GM19035 (cell line): Measurements from ENCODE around the gene ERLIN1.
A peak's percentile ranks its signal among the peaks of the same experiment; 100 is the strongest.

Experiments used
- ATAC-seq: cut with Tn5 transposase; IDR thresholded peaks from one replicate; pipeline ENCODE4 v1.9.1; 2021; ENCODE audit not compliant: unreplicated experiment

ERLIN1 gene

DNA sequence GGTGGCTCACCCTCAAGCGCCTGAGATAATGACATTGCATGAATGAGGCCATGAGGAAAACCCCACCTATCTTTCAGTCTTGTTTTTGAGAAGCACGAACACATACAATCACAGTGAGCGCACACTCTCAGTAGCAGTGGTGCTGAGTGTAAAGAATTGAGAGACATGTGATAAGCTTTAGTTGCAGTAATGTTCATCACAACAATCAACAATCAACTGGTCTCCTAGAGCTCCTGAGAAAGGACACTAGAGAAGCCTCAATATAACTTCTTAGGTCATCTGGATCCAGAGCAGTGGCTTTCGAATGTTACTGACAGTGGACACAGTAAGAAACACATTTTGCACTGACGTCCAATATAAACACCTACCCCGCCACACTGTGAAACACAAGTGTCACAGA lies 12.8 kb downstream of the ERLIN1 start:
- no peak for ATAC-seq

DNA sequence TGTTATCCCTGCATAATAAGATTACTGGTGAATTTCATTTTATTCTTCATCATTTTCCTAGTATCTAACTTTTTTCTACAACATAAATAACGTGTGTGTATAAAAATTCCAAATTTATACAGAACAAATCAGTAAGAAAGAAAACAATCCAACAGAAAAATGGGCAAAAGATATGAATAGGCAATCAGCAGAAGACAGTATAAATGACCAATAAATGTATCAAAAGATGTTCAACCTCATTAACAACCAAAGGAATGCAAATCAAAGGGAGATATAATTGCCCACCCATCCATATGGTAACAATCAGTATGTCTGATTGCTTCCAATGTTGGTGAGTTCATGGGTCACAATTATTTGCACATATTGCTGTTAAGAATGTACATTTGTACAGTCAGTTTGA lies 13.5 kb downstream of the ERLIN1 start:
- ATAC-seq, result no peak

DNA sequence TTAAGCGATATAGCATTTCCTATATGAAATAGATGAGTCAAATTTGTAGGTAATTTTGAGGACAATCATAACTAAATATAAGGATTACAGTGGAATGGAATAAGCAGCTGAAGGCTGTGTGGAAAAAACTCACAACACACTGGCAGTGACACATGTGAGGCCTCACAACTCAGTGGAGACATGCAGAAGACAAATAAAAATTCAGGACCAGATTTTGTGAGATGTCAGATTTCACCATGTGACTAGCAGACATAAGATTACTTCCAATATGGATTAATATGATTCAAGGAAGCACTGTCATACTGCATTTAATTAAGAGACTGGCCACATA lies 17.6 kb downstream of the ERLIN1 start:
- ATAC-seq, result no peak

DNA sequence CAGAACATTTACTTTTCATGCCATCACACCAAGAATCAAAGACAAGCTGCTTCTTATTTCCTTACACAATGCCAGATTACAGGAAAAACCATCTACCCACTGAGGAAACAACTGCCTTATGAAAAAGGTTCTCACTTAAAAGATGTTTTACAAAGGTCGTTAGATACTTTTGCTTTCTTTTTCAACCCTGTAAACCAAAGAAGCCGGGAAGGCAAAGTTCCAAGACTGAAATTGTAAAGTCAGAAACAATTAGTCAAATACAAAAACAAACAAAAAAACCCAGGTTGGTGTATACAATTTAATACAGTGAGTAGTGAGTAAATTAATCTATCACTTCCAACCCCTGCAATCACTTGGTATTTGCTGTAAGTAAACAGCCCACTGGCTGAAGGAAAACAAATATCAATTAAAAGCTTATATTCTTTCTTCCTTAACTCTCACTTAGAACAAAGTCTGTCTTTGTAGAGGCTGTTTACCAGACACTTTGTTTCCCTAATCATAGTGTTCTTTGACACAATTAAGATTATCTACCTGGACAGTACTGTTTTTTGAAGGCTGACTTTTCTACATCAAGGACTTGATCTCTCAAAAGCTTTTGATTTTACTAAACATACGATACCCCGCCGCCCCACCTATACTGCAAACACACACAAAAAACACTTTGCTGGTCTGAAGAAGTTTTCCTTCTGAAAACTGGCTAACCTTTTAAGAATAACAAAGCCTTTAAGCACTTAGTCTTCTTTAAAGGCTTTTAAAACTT lies 18.1 kb downstream of the ERLIN1 start:
- no peak for ATAC-seq

DNA sequence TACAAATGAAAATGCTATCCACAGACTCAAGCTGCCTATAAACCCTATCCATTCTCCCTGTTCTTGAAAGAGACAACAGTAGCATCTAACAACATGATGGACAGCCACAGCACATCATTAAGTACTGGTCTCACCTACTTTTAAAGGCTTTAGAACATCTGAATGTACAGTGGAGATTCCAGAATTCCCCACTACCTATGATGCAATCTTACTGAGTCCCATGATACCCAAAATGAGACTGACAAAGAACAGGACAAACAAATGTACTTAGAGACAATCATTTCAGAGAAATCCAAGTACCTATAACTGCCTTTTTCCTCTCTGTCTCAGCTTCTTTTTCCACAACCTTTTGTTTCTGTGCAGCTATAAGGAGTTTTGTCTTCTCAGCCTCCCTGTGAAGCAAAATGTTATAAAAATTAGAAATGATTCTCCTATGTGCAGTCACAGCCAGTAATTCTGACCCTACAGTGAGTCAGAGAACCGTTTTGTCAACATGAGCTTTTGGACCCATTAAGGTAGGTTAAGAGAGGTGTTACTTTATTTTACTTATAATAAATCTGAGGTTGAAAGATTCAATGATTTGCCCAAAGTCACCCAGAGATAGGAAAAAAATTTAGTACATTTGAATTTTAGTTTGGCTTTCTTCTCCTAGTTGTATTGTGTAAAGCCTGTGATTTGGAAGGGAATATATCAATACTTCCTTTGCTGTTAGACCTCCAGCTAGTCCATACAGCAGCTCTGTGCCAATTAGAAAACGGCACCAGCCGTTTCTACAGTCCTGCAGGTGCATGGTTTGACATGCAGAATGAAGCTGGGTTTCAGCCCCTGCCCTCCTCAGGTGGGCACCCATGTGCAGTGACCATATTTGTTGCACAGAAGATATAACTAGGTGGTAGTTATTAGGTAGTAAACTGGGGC lies 21.9 kb downstream of the ERLIN1 start:
- no peak for ATAC-seq

DNA sequence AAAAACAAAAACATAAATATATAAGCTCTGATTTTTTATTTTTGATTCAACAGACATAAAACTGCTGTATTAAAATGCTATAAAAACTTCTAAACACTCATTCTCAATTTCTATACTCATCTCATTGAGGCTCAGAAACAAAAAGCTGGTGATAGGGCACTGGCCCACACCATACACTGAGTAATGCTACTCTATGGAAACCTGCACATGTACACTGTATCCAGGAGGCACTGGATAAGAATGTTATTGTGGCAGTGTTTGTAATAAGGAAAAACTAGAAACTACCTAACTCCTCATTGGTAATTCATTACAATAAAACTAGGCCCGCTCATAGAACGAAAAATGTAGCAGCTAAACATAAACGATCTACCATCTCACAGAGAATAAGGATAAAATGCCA lies 23.1 kb downstream of the ERLIN1 start:
- ATAC-seq, result no peak

DNA sequence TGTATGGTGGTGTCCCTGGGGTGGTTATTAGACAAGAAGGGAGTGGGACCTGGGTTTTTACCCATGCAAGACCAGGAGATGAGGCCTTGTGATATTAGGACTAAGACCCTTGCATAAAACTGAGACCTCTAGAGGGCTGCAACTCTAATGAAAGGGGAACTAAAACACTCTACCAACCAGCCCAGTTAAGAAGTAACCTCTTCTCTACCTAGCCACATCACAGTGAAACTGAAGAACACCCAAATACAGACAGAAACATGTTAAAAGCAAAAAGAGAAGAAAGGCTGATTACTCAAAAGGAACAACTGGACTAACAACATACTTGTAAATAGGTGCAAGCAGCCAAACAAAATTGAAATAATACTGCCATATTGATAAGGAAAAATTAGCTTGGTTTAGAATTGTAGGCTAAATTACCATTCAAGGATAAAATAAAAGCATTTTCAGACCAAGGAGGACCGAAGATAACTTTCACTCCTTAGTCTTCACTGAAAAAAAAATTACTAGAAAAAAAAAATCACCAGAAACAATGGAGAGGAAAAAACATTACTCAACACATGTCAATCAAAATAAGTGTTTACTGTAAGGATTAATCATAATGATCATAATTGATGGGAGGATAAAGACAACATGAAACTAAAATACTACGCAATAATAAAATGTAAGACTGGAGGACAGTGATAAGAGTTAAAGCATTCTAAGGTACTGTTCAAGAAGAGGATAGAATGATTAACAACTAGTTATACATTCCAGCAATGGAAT lies 27.6 kb downstream of the ERLIN1 start:
- peak; percentile 88 for ATAC-seq

DNA sequence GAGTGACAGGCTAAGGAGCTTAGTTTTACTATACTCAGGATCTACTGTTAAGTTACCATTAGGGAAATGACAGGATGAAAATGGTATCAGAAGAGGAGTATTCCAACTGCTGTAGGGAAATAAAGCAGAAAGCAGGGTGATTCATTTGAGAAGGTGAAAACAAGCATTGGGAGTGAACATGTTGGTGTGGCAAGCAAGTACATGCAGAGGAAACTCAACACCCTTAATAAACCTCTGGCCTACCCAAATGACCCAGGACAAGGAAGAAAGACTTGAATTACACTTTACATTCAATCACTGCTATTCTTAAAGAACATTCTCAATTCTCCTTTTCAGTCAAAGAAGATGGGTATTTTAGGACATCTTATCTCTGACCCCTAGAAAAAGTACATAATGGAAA lies 28.7 kb downstream of the ERLIN1 start:
- no peak for ATAC-seq

DNA sequence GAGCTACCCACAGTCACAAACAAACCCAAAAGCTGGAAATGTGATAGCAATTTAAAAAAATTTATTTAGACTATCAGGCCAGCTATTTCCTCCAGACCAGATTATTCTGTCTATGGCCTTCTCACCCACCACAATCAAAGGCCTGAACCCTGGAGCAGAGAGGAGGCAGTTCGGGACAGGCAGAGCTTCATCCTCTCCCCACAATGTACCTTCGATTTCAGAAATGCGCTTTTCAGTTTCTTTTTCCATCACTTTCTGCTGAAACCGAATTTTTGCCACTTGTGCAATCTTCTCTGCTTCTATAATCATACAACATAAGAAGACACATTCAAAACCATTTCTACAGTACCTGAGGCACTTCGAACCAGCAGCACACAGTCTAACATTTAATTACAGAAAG lies 29.9 kb downstream of the ERLIN1 start:
- no peak for ATAC-seq

DNA sequence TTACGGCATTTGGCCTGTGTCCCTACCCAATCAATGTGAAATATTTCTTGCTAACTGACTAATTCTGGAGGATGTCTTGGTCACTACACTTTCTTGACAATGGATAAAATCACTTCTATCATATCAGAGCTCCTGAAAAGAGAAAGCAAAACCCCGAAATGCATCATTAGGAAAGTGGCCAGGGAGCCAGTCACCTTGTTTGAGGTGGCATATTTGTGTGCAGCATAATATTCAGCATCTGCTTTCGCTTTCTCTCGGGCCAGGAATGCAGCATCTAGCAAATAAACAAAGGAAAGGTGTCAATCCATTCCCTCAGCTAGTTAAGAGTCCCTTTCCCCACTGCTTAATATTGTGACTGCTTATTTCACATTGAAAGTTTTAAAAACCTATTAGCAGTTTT lies 31.2 kb downstream of the ERLIN1 start:
- no peak for ATAC-seq

DNA sequence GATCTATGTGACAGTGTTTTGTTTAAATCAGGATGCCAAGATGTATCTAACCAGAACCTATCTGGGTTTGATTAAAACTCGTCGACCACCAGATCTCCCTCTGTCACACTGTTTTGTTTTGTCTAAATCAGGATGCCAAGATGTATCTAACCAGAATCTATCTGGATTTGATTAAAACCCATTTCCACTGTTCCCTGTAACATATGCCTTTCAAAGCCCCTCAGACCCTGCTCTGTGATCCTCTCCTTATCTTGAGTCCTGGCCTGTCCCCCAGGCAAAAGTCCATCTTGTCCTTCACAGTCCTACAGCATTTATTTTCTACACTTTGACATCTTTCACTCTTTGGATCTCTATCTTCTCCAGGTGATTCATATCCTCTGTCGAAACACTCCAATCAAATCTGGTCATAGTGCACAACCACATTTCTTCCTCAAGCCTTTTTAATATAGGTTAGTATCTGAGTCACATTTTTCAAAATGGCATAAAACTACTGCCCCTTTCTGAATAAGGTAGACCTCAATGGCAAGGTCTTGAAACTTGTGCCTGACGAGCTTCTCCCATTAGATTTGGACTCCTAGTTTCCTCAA lies 32.5 kb downstream of the ERLIN1 start:
- ATAC-seq, result no peak

DNA sequence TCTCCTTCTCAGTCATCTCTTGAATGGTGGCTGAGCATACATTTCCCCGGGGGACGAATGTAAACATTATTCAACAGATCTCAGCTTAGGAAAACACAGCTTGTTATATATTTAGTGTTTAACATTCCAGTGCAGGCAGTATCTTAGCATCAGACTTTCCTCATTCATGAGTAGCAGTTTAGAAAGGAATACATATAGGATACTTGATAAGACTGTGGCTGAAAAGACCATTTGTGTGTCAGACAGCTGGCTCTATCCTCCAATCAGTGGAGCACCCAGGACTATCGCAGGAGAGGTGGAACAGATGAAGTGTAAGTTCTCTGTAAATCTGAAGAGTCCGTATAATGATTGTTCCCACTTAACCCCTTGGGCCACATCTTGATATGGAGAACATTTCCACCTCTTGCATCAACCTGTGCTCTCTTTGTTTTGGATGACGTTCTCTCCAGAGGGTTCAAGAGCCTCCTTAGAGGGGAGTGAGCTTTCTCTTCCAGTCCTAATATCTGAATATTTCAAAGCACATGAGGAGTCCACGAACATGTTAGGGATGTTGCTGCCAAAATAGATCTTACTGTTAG lies 34.0 kb downstream of the ERLIN1 start:
- ATAC-seq, result no peak

DNA sequence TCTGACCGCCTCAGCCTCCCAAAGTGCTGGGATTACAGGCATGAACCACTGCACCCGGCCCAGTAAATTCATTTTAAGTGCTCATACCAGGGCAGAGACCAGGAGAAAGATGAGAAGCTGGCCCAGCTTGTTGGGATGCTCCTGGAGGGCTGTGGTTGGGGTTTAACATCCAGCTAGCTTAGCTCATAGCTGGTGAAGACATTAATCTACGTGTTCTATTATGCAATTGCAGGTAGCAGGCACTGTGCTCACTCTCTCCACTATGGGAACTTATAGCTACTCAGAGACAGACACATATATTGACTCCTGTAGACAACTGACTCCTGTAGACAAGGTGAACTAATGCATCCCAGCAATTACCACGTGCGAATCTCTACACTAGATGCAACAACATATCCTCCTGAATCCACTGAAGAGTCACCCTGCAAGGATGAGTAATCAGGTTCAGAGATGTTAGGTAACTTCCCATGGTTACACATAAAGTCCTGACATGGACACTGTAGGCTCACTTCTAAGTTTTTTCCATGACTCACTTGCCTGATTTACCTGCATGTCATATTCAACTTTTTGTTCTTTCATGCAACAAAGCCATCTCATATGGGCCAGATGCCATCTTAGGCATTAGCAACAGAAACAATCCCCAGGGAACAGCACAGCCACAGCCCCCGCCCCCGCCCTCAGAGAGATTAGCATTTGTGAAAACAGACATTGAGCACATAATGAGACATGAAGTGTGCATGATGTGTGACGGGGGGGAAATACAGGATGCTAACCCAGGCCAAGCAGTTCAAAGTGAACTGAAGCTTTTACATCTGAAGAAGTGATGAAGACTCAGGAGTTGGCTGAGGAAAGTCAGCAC lies 37.2 kb downstream of the ERLIN1 start:
- ATAC-seq, result no peak

DNA sequence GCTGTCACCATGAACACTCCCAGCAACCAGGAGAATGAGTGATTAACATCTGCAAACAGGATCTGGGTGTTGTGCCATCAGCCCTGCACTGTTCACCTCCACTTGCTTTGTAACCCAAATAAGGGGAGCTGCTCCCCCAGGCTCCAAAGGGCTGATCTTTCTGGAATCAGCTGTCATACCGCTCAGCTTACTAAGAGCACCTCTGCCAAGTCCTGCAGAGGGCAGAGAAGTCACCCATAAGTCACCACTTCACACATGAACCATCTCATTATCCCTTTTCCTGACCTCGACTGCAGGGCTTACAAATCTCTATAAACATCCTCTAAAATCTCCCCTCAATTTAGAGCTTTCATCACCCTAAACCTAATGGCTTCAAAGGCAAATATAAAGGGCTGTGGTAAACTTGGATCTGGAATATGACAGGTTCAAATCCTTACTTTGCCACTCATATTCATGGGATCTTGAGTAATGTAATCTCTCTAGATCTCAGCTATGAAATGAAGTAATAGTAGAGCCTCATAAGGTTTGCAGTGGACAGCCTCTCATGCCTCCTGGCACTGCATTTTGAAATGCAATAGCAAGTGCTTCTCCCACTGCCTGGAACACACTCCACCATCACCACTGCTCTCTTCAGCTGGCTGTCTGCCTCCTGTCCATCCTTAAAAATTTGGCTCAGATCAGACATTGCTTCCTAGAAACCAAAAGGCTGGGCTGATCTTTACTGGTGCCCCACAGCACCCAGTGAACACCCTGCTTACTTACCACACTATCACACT lies 38.8 kb downstream of the ERLIN1 start:
- ATAC-seq, result no peak

DNA sequence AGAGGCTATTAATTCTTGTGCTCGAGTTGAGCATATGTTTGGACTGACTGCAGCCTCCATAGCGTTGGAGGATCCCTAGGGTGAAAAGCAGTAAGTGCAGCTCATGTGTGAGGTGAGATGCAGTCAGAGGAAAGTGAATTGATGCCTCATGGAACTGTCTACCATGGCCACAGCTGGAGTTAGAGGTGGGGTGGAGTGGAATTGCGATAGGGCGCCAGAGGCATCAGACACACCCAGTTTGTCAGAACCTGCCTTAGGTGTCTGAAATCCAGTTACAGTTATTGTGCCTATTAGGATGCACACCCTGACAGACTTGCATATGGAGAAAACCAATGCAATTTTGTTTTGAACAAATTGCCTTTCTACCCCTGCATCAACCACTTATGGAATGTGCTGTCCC lies 39.4 kb downstream of the ERLIN1 start:
- no peak for ATAC-seq

DNA sequence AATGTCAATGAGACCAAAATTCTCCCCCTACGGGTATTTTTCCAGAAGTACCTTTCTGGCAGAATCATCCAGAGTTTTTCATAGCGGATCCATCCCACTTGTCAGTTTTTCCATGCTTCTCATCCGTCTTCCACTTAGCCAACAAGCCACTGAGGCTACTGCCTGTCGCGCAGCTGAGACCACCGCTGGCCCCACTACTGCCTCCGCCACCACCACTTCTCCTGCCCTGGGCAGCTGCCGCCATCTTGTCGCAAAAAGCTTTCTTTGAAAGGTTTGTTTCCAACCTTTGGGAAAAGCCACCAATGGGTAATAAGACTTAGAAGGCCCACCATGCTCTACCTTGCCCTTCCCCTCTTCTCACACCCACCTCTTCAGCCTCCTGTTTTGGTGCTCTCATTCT lies 42.1 kb downstream of the ERLIN1 start:
- ATAC-seq, result no peak

DNA sequence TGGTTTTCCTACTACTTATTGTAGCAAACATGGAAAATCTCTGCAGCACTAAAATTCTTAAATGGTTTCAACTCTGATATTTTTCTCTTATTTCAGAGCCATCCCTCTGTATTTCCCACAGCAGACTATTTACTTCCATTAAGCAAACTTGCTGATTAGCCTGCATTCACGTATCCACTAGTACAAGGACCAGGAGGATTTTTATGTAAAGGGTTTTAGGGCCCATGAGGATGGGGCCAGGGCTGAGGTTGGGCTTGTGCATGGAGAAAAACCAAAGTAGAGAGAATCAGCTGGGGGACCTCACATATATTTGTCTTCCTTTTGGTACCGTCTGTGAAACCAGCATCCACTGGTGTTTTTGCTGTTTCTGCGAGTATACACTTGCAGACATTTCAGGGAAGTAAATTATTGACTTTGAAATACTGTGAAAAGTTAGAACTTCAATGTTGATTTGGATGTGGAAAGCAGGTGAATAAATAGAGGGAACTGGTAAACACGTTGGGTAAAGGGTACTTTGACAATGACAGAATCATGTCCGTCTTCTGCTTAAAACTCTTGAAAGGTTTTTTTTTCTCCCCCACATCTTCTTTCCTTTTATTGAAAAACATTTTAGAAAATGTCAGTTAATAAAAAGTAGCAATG lies 44.3 kb downstream of the ERLIN1 start:
- ATAC-seq, result no peak

DNA sequence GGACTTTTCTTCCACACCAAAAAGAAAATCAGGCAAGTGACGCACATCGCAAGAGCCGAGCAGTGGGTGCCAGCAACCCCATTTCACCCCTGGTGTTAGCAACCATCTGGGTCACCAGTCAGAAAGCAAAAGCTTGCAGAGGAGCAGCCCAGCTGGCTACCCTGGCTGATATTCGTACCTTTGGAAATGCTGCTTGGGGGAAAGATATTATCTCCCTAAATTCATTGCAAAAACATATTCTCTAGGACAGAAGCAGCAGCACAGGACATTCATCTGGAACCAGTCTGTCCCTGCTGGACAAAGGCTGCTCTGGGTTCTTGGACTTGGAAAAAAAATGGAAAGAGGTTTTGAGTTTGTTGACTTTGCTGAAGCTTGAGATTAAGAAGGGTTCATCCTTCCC lies 45.8 kb downstream of the ERLIN1 start:
- no peak for ATAC-seq
